ENCODE results near the gene GRID1.

Gene GRID1

DNA sequence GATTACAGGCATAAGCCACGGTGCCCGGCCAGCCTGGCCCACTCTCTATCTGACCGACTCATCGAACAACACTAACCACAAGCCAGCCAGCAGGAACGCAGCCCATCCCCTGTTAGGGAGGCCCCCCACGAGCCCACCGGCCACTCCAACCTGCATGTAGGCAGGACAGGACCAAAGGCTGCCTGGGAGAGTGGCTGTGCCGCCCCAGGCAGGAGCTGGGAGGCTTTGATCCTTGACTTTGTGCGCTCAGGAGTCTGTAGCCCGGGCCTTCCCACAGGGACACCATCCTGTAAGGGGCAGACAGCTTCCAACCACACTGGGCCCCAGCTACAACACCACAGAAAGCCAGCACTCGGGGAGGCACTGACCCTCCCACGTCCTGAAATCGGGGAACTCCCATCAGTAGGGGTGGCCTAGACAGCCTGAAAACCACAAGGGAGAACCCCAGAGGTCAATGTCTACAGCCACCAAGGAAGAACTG, 29.4 kb downstream of the GRID1 start:
- no peak for TF ChIP-seq POLR2A (IDR thresholded peaks at IDR 0.05; ENCODE audit: low read length)
- no peak for TF ChIP-seq GATA1 (IDR thresholded peaks at IDR 0.05; ENCODE audit: low read depth, low read length)

DNA sequence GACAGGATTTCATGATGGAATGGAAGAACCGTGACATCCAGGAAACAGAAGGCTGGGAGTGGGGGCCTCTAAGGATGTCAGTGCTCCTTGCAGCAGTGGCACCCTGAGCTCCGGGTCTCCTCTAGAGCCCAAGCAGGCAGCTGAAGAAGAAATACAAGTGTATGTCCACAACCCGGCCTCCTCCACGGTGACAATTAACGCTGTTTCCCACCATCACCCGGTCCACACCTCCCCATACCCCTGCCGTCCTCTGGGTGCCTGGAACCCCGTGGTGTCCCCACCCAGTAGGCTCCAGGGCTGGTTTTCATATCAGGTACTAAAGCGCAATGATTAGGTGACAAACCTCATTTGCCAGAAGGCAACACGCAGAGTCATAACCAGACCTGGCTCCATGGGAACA, 30.3 kb downstream of the GRID1 start:
- TF ChIP-seq GATA1 (IDR thresholded peaks at IDR 0.05; ENCODE audit: low read depth, low read length) (no peak), POLR2A (IDR thresholded peaks at IDR 0.05; ENCODE audit: low read length) (no peak)
- no peak for DNase-seq

More for the DNA sequence above, 29.4 kb downstream of the GRID1 start:
- DNase-seq, result no peak

DNA sequence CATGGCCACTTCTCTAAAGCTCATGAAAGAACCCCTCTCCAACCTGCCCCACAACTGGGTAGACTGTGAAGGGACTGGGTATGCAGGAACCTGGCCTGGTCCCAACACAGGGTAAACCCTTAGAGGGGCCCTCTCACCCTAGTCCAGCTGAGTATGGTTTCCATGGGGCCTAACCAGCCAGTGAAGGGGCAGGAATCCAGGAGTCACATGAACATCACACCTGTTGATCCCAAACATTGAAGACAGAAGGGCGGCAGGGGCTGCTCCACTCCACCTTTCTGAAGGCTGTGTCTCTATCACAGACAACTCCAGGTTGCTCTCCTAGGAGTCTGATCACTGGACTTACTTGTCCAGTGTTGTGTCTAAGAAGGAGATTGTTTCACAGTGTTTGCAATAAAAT, 30.8 kb downstream of the GRID1 start:
- no peak for DNase-seq
- TF ChIP-seq POLR2A (IDR thresholded peaks at IDR 0.05; ENCODE audit: low read length), result no peak

DNA sequence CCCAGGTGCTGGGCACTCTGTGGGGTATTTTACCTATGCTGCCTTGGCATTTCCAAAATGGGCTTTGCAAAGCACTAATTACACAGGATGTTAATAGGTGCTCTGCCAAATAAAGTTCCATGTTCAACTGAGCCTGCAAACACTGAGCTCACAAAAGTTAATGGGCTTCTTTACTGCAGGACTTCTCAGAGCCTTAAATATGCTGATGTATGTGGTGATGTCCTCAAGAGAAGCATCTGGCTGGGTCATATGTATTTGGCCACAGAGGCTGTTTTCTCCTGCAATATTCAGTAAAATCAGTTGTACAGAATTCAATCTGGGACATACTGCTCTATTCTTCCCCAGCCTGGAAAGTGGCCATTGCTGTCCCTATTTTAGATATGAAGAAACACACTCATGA, 31.3 kb downstream of the GRID1 start:
- TF ChIP-seq POLR2A (IDR thresholded peaks at IDR 0.05; ENCODE audit: low read length) (no peak), GATA1 (IDR thresholded peaks at IDR 0.05; ENCODE audit: low read depth, low read length) (no peak)
- DNase-seq, result no peak

DNA sequence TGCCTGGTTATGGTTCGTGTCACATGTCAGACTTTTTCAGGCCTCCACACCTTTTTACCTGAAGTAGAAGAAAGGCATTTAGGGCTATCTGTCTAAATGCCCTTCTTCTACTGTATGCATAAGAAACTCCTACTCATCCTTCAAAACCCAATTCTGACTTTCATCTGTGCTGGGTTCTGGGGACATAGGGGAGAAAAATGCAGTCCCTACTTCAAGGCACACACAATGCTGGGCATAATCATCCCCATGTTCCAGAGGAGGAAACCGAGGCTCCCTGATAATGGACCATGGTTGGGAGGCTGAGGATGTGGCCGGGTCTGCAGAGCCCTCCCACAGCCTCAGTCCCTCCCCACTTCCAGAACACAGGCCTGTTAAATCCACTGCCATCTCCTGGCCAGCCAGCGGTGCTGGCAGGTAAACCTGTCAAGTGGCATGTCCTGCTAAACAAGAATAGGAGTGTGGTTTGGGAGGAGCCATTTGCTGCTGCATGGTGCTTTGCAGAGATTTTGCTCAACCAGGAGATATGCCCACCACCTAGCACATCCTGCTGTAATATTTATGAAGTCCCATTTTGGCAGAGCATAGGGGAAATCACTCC, 32.0 kb downstream of the GRID1 start:
- DNase-seq, result no peak
- no peak for TF ChIP-seq POLR2A (IDR thresholded peaks at IDR 0.05; ENCODE audit: low read length)

DNA sequence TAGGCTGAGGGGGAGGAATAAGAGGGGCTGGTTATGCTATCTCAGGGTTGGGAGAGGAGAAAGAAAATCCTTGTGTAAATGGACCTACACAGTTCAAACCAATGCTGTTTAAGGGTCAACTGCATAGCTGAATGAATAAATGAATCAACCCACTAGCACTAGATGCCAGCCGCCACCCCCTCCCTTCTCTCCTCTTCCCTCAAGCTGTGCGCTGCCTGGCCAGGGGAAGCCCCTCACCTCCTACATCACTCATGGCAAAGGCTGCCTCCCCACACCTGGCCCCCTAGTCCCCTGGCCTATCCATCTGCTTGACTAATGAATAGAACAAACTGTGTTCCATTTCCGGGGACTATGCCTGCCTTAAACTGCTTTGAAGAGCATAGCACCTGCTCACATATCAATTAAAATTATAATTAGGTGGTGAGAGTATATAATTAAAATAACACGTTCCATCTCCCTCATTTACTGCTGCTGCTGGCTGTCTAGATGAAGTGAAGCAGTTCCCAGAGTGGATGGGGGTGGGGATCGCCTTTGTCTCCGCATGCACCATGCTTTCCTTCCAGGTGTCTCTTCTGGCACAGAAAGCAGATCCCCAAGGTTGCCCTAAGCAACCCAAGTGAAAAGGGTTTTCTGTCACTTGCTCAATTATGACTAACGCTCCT, 32.6 kb downstream of the GRID1 start:
- DNase-seq, result no peak
- no peak for TF ChIP-seq POLR2A (IDR thresholded peaks at IDR 0.05; ENCODE audit: low read length)
- no peak for TF ChIP-seq GATA1 (IDR thresholded peaks at IDR 0.05; ENCODE audit: low read depth, low read length)

DNA sequence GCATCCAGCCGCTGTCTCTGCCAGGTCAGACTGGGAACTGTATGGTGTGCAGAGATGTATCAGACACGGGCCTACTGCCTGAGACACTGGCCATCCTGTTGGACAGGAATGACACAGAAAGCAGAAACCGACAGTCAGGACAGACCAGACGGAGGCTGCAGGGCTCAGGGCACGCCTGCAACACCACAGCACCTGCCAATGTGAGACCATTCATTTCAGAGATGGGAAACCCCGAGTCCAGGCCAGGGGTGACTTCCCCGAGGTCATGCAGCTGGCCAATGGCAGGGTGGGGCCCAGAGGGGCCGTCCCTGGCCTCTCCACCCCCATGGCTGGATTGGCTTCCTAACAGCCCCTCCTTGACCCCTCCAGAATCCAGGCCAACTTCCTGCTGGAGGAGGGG, 34.7 kb downstream of the GRID1 start:
- TF ChIP-seq POLR2A (IDR thresholded peaks at IDR 0.05; ENCODE audit: low read length), result no peak
- no peak for TF ChIP-seq GATA1 (IDR thresholded peaks at IDR 0.05; ENCODE audit: low read depth, low read length)
- no peak for DNase-seq

DNA sequence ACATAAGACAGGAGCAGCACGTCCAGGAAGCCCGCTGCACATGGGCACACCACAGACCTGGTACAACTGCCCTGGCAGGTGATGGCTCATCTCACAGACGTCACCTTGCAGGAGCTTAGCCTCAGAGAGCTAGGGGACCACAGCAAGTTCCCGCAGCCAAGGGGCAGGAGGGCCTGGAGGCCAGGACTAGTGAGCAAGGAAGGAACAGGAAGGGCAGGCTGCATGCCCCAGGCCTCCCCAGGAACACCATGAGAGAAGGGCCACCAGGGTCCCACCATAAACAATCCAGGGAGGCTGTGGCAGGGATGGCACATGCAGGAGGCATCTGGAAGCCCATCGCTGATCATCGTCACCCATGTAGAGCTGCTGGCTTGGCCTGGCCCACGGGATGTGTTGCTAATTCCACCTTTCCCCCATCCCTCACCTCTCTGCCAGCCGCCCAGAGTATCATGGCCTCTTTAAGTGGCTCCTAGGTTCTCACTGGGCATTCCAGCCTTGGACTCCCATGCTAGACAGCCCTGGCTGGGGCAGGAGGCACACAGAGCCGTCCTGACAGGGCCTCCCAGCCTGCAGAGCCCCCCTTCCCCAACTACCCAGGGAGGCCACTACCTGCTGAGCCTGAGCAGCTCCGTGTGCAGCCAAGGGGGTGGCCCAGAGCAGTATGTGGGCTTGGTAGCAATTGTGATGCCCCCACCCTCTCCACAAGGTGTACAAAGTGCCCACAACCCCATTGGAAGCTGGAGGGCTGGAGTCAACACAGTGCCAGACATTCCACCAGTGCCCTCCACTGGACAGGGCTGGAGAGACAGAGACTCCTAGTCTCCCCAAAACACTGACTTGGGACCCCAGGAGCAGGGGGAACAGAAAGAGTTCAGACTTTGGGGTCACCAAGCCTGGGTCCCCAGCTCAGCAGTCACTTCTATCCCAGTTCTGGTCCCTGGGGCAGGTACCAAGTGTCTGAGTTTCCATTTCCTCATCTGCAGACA, 35.5 kb downstream of the GRID1 start:
- no peak for DNase-seq
- TF ChIP-seq POLR2A (IDR thresholded peaks at IDR 0.05; ENCODE audit: low read length) (no peak), GATA1 (IDR thresholded peaks at IDR 0.05; ENCODE audit: low read depth, low read length) (no peak)

DNA sequence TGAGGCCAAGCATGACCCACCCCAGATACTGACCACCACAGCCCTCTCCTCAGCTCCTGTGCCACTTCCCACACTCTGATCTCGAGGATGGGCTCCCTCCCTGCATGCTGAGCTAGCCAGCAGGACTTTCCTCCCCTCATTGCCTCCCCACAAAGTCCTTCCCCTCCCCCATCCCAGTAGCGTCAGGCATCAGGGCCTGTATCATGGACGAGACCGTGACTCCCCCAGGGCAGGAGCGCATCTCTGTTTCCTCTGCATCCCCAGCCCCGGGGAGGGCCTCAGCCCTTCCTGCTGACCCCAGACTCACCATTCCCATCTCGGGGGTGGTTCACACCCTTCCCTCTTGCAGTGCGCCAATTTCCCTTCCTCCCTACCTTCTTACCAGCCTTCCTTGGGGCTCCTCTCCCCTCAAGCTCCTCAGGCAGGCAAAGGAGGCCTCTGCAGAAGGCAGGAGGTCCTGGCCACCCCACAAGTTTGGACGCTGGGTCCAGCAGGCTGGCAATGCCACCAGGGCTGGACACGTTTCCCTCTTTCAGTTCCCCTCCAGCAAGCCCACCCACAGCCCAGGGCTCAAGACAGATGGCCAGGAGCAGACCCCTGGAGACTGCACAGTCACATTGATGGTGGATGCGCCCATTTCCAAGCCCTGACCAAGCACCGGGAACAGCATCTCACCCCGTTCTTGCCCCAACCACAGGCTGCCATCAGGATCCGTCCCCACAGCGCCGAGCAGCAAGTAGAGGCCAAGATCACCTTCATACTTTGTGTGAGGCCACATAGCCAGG, 36.5 kb downstream of the GRID1 start:
- no peak for DNase-seq
- TF ChIP-seq POLR2A (IDR thresholded peaks at IDR 0.05; ENCODE audit: low read length) (no peak), GATA1 (IDR thresholded peaks at IDR 0.05; ENCODE audit: low read depth, low read length) (no peak)

DNA sequence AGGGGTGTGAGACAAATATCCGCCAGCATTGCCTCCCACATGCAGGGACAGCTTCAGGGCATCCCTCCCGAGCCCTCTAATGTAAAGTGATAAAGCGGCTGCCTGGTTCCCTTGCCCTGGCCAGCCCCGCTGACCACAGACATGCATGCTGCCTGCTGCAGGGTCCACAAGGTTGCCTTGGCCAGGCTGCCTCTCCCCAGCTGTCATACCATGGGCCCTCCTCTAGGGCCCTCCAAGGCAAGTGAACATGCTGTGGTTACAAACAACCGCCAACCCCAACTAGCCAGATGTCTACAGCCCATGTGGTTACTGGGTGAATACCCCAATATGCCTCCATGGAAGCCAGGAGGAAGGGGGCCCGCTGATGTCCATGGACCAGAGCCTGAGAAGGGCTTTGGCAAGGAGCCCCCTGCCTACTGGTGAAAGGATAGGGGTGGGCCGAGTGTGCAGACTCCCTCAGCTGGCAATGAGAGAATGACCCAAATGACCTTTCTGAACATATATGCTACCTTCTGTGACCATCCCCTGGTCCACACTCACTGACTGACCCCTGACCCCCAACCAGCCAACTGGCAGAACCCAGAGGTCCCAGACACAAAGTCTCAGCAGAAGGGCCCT, 37.4 kb downstream of the GRID1 start:
- TF ChIP-seq POLR2A (IDR thresholded peaks at IDR 0.05; ENCODE audit: low read length), result no peak
- TF ChIP-seq GATA1 (IDR thresholded peaks at IDR 0.05; ENCODE audit: low read depth, low read length), result no peak
- DNase-seq, result no peak

DNA sequence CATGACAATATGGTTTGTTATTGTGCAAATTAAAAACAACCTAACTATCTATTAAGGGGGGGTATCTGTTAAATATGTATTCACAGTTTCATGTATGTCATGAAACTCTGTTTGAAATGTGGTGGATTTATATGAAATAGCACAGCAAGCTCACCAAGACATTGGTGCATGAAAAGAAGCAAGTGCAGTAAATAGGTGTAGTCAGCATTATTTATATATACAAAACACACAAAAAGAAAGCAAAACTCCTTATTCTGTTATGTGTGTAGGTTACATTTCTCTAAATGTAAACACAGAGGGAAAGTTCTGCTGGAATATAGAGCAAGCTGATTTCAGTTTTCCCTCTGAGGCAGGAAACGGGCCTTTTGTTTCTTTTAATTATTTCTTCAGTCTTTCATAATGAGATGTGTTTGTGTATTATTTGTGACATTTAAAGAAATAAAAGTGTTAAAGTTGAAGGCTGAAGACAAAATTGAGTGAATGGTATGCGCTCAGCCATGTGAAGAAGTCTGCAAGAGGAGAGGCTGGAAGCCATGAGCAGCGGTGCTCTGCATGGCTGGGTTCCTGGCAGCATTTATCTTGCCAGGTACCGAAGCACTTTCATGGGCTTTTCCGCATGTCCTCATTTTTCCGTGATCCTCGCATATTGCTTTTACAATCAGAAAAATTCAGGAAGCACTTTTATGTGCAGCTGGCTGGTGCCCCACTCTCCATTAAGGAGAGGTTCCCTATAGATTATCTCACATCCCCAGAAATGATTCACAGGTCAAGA, 38.5 kb downstream of the GRID1 start:
- TF ChIP-seq GATA1 (IDR thresholded peaks at IDR 0.05; ENCODE audit: low read depth, low read length), result no peak
- TF ChIP-seq POLR2A (IDR thresholded peaks at IDR 0.05; ENCODE audit: low read length), result no peak

DNA sequence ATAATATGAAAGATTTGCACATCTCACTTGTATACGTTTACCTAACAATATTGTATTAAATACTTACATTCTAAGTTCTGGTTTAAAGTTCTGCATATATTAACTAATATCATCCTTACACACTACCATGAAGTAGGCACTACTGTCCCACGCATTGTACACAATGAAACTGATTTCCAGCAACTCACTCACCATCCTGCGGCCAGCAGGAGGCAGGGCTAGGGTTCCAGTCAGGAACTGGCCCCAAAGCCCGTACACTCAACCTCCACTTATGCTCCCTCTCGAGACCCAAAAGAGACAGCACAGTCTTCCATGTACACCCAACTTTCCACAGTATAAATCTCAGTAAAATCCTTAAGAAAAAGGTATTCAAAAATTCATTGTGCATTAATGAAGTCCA, 41.4 kb downstream of the GRID1 start:
- TF ChIP-seq GATA1 (IDR thresholded peaks at IDR 0.05; ENCODE audit: low read depth, low read length) (no peak), POLR2A (IDR thresholded peaks at IDR 0.05; ENCODE audit: low read length) (no peak)
- no peak for DNase-seq

More for the DNA sequence above, 38.5 kb downstream of the GRID1 start:
- no peak for DNase-seq

Measured in erythroblast (primary cell).